GM23338 (cell line): ENCODE results near the gene IL4I1. TPM values are rescaled to one million over a fixed set of nuclear protein-coding genes. Genes with fewer than 3 reads are reported as not detected.

Experiments
- ATAC-seq: fragments of 200-7000 bp; cut with Tn5 transposase; 3 replicates; pipeline ENCODE4 v1.9.1; 2020
- DNase-seq: peaks from one replicate; pipeline ENCODE4 v3.0.0-alpha.2; 2015; ENCODE audit warnings: low spot score
- H2AFZ ChIP-seq: fragments of 200-600 bp; sonication (generic); 2 replicates; pipeline ENCODE4 v1.8.0; 2016; ENCODE audit warnings: antibody characterized with exemption, mild to moderate bottlenecking, moderate library complexity
- H3F3A ChIP-seq: fragments of 200-600 bp; sonication (generic); replicated peaks from 2 replicates; pipeline ENCODE4 v1.8.0; 2017; ENCODE audit warnings: antibody characterized with exemption, mixed run types, low read depth
- H3K27ac ChIP-seq: fragments of 200-600 bp; sonication (generic); 2 replicates; pipeline ENCODE4 v1.6.1; 2016; ENCODE audit warnings: low read depth
- H3K27me3 ChIP-seq: fragments of 200-600 bp; sonication (generic); 2 replicates; pipeline ENCODE4 v1.8.0; 2016; ENCODE audit warnings: mild to moderate bottlenecking, mixed run types, moderate library complexity; ENCODE audit not compliant: insufficient read depth
- H3K36me3 ChIP-seq: fragments of 200-600 bp; sonication (generic); 2 replicates; pipeline ENCODE4 v1.8.0; 2016; ENCODE audit warnings: mild to moderate bottlenecking; ENCODE audit not compliant: insufficient read depth
- H3K4me1 ChIP-seq: fragments of 200-600 bp; sonication (generic); 2 replicates; pipeline ENCODE4 v1.8.0; 2016; ENCODE audit warnings: mild to moderate bottlenecking, moderate library complexity; ENCODE audit not compliant: insufficient read depth
- H3K4me2 ChIP-seq: fragments of 200-600 bp; sonication (generic); 2 replicates; pipeline ENCODE4 v1.7.1; 2017; ENCODE audit warnings: mixed run types
- H3K4me3 ChIP-seq: fragments of 200-600 bp; sonication (generic); 2 replicates; pipeline ENCODE4 v1.6.1; 2016; ENCODE audit warnings: mixed run types
- H3K79me2 ChIP-seq: fragments of 200-600 bp; sonication (generic); replicated peaks from 2 replicates; pipeline ENCODE4 v1.8.0; 2017; ENCODE audit warnings: mild to moderate bottlenecking; ENCODE audit not compliant: insufficient read depth
- H3K9me2 ChIP-seq: fragments of 200-600 bp; sonication (generic); 2 replicates; pipeline ENCODE4 v1.8.0; 2017; ENCODE audit not compliant: insufficient read depth
- H4K20me1 ChIP-seq: fragments of 200-600 bp; sonication (generic); replicated peaks from 2 replicates; pipeline ENCODE4 v1.8.0; 2017; ENCODE audit warnings: mild to moderate bottlenecking; ENCODE audit not compliant: insufficient read depth
- H3K27ac Mint-ChIP-seq: 2 replicates; pipeline ENCODE4 v1.8.0; 2020; ENCODE audit warnings: inconsistent platforms, mild to moderate bottlenecking, moderate library complexity, mixed read lengths
- H3K27me3 Mint-ChIP-seq: 3 replicates; pipeline ENCODE4 v1.8.0; 2022; ENCODE audit warnings: low read depth, mild to moderate bottlenecking, moderate library complexity, mixed read lengths, inconsistent platforms; ENCODE audit not compliant: insufficient read depth, poor library complexity
- H3K36me3 Mint-ChIP-seq: 3 replicates; pipeline ENCODE4 v1.8.0; 2021; ENCODE audit warnings: low read depth, mild to moderate bottlenecking, inconsistent platforms, moderate library complexity, mixed read lengths
- H3K4me1 Mint-ChIP-seq: 3 replicates; pipeline ENCODE4 v1.8.0; 2020; ENCODE audit warnings: mild to moderate bottlenecking, inconsistent platforms, mixed read lengths
- H3K4me3 Mint-ChIP-seq: 3 replicates; pipeline ENCODE4 v1.8.0; 2021; ENCODE audit warnings: moderate library complexity, mild to moderate bottlenecking, inconsistent platforms, mixed read lengths
- H3K9me3 Mint-ChIP-seq: 3 replicates; pipeline ENCODE4 v1.8.0; 2020; ENCODE audit warnings: moderate library complexity, mild to moderate bottlenecking, inconsistent platforms, mixed read lengths
- CREB1 ChIP-seq: fragments of 250-450 bp; sonication (Bioruptor Pico); IDR thresholded peaks from 2 replicates; pipeline ENCODE4 v1.5.0; 2020; ENCODE audit warnings: low read depth, mild to moderate bottlenecking, moderate library complexity
- EZH2 ChIP-seq: fragments of 200-600 bp; sonication (generic); IDR thresholded peaks from one replicate; pipeline ENCODE4 v1.8.0; 2017; ENCODE audit warnings: antibody characterized with exemption, mild to moderate bottlenecking, low read depth; ENCODE audit not compliant: unreplicated experiment
- EZH2phosphoT487 ChIP-seq: fragments of 200-600 bp; sonication (generic); IDR thresholded peaks from one replicate; pipeline ENCODE4 v1.8.1; 2018; ENCODE audit warnings: antibody characterized with exemption; ENCODE audit not compliant: unreplicated experiment
- JUNB ChIP-seq: IDR thresholded peaks from one replicate; pipeline ENCODE4 v1.6.1; 2016; ENCODE audit warnings: antibody characterized with exemption; ENCODE audit not compliant: unreplicated experiment
- NANOG ChIP-seq: IDR thresholded peaks from 2 replicates; pipeline ENCODE4 v1.6.1; 2016; ENCODE audit warnings: antibody characterized with exemption, borderline replicate concordance
- POLR2AphosphoS5 ChIP-seq: IDR thresholded peaks from 2 replicates; pipeline ENCODE4 v1.6.1; 2016; ENCODE audit warnings: antibody characterized with exemption, low read depth
- STAT1 ChIP-seq: IDR thresholded peaks from one replicate; pipeline ENCODE4 v1.6.1; 2016; ENCODE audit warnings: antibody characterized with exemption; ENCODE audit not compliant: unreplicated experiment
- ZNF114 ChIP-seq: fragments of 250-450 bp; sonication (Bioruptor Pico); IDR thresholded peaks from 2 replicates; pipeline ENCODE4 v1.5.0; 2020; ENCODE audit warnings: mild to moderate bottlenecking, moderate library complexity
- ZNF331 ChIP-seq: fragments of 250-450 bp; sonication (Bioruptor Pico); IDR thresholded peaks from 2 replicates; pipeline ENCODE4 v1.5.0; 2020; ENCODE audit warnings: low read depth, mild to moderate bottlenecking, moderate library complexity
- ZNF462 ChIP-seq: fragments of 250-450 bp; sonication (Bioruptor Pico); IDR thresholded peaks from 2 replicates; pipeline ENCODE4 v1.5.0; 2020; ENCODE audit warnings: mild to moderate bottlenecking, moderate library complexity
- polyA plus RNA-seq: library from polyadenylated mRNA; unstranded; fragments of >200 nt; fragmentation: Nextera tagmentation; extraction: Ambion mirVana; gene quantifications from 2 replicates; pipeline ENCODE4 v1.2.1, GENCODE V29; 2016
- total RNA-seq: library from RNA; depleted of rRNA; stranded (reverse); fragments of >200 nt; shearing (Covaris generic); gene quantifications from 2 replicates; pipeline ENCODE4 v1.2.3, GENCODE V29; 2014
- TF ChIP-seq, protein P1 (sequence below), 2 experiments: fragments of 200-600 bp in 1 of 2; sonication (generic) in 1 of 2; conservative IDR thresholded peaks; 2 replicates each; pipeline versions ENCODE4 v1.5.1 to v1.6.1; 2016 to 2017; ENCODE audit warnings: antibody characterized with exemption in 2 of 2, low read depth in 2 of 2, mild to moderate bottlenecking in 2 of 2, moderate library complexity in 1 of 2
- TF ChIP-seq, protein P2 (sequence below): IDR thresholded peaks from 2 replicates; pipeline ENCODE4 v1.6.1; 2016; ENCODE audit warnings: antibody characterized with exemption
- TF ChIP-seq, protein P3 (sequence below): IDR thresholded peaks from one replicate; pipeline ENCODE4 v1.6.1; 2018; ENCODE audit warnings: antibody characterized with exemption; ENCODE audit not compliant: unreplicated experiment

IL4I1 gene
- total and polyA plus RNA-seq, 2 experiments from 2014 or later = 0.60 to 0.69 TPM

GRCh38 chr19:49851456-49852259 lies 45.0 kb downstream of the IL4I1 start:
- H3K27me3 ChIP-seq = no peaks in the 10 kb centered on the region
- peak overlapping the region; percentile 88 for H3K4me3 ChIP-seq
- peak overlapping the region; percentile 72; the same call in 1 of the 2 replicates for H3K27ac ChIP-seq
- DNase-seq = peak; percentile 87
- peak; percentile 20 for ATAC-seq
- no peak overlapping the region for H2AFZ ChIP-seq
- H3K27me3 Mint-ChIP-seq = peaks cover 32% of the 10 kb centered on the region
- H3K9me2 ChIP-seq = 0 out of 2 replicates have a peak, but pooled peaks cover 3% of the 10 kb centered on the region
- peak overlapping the region; percentile 85 for H3K4me3 Mint-ChIP-seq
- TF ChIP-seq, protein P1, sequence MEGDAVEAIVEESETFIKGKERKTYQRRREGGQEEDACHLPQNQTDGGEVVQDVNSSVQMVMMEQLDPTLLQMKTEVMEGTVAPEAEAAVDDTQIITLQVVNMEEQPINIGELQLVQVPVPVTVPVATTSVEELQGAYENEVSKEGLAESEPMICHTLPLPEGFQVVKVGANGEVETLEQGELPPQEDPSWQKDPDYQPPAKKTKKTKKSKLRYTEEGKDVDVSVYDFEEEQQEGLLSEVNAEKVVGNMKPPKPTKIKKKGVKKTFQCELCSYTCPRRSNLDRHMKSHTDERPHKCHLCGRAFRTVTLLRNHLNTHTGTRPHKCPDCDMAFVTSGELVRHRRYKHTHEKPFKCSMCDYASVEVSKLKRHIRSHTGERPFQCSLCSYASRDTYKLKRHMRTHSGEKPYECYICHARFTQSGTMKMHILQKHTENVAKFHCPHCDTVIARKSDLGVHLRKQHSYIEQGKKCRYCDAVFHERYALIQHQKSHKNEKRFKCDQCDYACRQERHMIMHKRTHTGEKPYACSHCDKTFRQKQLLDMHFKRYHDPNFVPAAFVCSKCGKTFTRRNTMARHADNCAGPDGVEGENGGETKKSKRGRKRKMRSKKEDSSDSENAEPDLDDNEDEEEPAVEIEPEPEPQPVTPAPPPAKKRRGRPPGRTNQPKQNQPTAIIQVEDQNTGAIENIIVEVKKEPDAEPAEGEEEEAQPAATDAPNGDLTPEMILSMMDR (conservative IDR thresholded peaks at IDR 0.05; ENCODE audit: low read depth in 2 of 2) = no peak
- TF ChIP-seq, protein P2, sequence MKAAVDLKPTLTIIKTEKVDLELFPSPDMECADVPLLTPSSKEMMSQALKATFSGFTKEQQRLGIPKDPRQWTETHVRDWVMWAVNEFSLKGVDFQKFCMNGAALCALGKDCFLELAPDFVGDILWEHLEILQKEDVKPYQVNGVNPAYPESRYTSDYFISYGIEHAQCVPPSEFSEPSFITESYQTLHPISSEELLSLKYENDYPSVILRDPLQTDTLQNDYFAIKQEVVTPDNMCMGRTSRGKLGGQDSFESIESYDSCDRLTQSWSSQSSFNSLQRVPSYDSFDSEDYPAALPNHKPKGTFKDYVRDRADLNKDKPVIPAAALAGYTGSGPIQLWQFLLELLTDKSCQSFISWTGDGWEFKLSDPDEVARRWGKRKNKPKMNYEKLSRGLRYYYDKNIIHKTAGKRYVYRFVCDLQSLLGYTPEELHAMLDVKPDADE = no peak
- TF ChIP-seq CREB1 (no peak), EZH2phosphoT487 (no peak), NANOG (no peak), STAT1 (no peak), EZH2 (no peak), ZNF114 (CRISPR knock-in tag) (no peak), POLR2AphosphoS5 (no peak), ZNF462 (CRISPR knock-in tag) (no peak), JUNB (no peak), ZNF331 (CRISPR knock-in tag) (no peak)
- TF ChIP-seq, protein P3, sequence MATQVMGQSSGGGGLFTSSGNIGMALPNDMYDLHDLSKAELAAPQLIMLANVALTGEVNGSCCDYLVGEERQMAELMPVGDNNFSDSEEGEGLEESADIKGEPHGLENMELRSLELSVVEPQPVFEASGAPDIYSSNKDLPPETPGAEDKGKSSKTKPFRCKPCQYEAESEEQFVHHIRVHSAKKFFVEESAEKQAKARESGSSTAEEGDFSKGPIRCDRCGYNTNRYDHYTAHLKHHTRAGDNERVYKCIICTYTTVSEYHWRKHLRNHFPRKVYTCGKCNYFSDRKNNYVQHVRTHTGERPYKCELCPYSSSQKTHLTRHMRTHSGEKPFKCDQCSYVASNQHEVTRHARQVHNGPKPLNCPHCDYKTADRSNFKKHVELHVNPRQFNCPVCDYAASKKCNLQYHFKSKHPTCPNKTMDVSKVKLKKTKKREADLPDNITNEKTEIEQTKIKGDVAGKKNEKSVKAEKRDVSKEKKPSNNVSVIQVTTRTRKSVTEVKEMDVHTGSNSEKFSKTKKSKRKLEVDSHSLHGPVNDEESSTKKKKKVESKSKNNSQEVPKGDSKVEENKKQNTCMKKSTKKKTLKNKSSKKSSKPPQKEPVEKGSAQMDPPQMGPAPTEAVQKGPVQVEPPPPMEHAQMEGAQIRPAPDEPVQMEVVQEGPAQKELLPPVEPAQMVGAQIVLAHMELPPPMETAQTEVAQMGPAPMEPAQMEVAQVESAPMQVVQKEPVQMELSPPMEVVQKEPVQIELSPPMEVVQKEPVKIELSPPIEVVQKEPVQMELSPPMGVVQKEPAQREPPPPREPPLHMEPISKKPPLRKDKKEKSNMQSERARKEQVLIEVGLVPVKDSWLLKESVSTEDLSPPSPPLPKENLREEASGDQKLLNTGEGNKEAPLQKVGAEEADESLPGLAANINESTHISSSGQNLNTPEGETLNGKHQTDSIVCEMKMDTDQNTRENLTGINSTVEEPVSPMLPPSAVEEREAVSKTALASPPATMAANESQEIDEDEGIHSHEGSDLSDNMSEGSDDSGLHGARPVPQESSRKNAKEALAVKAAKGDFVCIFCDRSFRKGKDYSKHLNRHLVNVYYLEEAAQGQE = no peak
- H3K27ac Mint-ChIP-seq = peak overlapping the region; percentile 40; the same call in 1 of the 2 replicates
- no peaks in the 10 kb centered on the region; the same call in 1 of the 2 replicates for H3K36me3 ChIP-seq
- H4K20me1 ChIP-seq = peaks cover 31% of the 10 kb centered on the region
- peaks cover 24% of the 10 kb centered on the region for H3K4me1 Mint-ChIP-seq
- peak overlapping the region; percentile 95 for H3K4me2 ChIP-seq
- H3K79me2 ChIP-seq = peaks cover 37% of the 10 kb centered on the region
- peaks cover 33% of the 10 kb centered on the region for H3F3A ChIP-seq
- peaks cover 10% of the 10 kb centered on the region; the same call in 2 of the 3 replicates for H3K9me3 Mint-ChIP-seq
- H3K4me1 ChIP-seq = peaks cover 21% of the 10 kb centered on the region
- H3K36me3 Mint-ChIP-seq = peaks cover 51% of the 10 kb centered on the region
